ENCODE measurements around the gene RAD51AP1. TPM values are rescaled to one million over a fixed set of nuclear protein-coding genes. Genes with fewer than 3 reads are reported as not detected.

RAD51AP1 gene
- polyA plus RNA-seq, 3 donors = 1.0 to 1.4 (median 1.3) TPM

GRCh38 chr12:4540170-4540569, 1.5 kb downstream of the RAD51AP1 start:
- peaks cover 6 to 36% of the 10 kb centered on the region in 2 donors for H3K36me3 ChIP-seq (replicated peaks in 1 of 2; ENCODE audit: control insufficient read depth in 1 of 2, insufficient read depth in 2 of 2, low read length in 2 of 2)
- Mint-ChIP-seq H3K9me3 (no peaks in the 10 kb centered on the region), H3K27me3 (ENCODE audit: low read depth in 3 of 3) (no peaks in the 10 kb centered on the region), H3K4me1 (peaks cover 23% of the 10 kb centered on the region), H3K36me3 (peaks cover 13 to 19% of the 10 kb centered on the region in 2 donors), H3K4me3 (no peak overlapping the region), H3K27ac (peak overlapping the region in 1 of 7 donors; percentile 48)
- peaks cover 10 to 24% of the 10 kb centered on the region in 2 donors for H3K4me1 ChIP-seq (ENCODE audit: control insufficient read depth in 1 of 2, insufficient read depth in 2 of 2, low read length in 2 of 2)
- no peak for TF ChIP-seq CTCF (IDR thresholded peaks at IDR 0.05)
- no peak for DNase-seq
- peaks cover 70% of the 10 kb centered on the region for H3K79me2 ChIP-seq (ENCODE audit: insufficient read depth, low read length)
- H3K27ac ChIP-seq (ENCODE audit: low read depth in 1 of 2, low read length in 2 of 2) = no peak overlapping the region
- H2AFZ ChIP-seq (ENCODE audit: insufficient read depth, low read depth, low read length, poor library complexity, severe bottlenecking) = no peak overlapping the region
- no peaks in the 10 kb centered on the region for H4K20me1 ChIP-seq (ENCODE audit: insufficient read depth, low read length)
- H3K4me2 ChIP-seq (replicated peaks; ENCODE audit: extremely low read depth, low read length, poor library complexity, severe bottlenecking) = no peak overlapping the region
- H3K9ac ChIP-seq (ENCODE audit: insufficient read depth, low read length, poor library complexity, severe bottlenecking) = no peak overlapping the region
- H3K4me3 ChIP-seq (replicated peaks in 1 of 3; ENCODE audit: low read depth in 2 of 3, low read length in 3 of 3) = no peak overlapping the region
- no peaks in the 10 kb centered on the region for H3K9me3 ChIP-seq (replicated peaks in 1 of 2; ENCODE audit: control insufficient read depth in 1 of 2, insufficient read depth in 1 of 2, low read length in 2 of 2)
- H3K27me3 ChIP-seq (ENCODE audit: control insufficient read depth in 2 of 2, insufficient read depth in 2 of 2, low read length in 2 of 2) = no peaks in the 10 kb centered on the region
- intact Hi-C loops (cut with micrococcal nuclease) = no loop called here
- WGBS (ENCODE audit: insufficient coverage) = 100% methylated on average over 1 of the region's 3 CpGs

- no peaks in the 10 kb centered on the region for H3K27me3 ChIP-seq (ENCODE audit: control insufficient read depth in 2 of 2, insufficient read depth in 2 of 2, low read length in 2 of 2)
- H3K4me1 Mint-ChIP-seq = peaks cover 23% of the 10 kb centered on the region
- H3K79me2 ChIP-seq (ENCODE audit: insufficient read depth, low read length) = peaks cover 67% of the 10 kb centered on the region
- intact Hi-C loops (cut with micrococcal nuclease) = no loop called here
- no peak overlapping the region for H3K9ac ChIP-seq (ENCODE audit: insufficient read depth, low read length, poor library complexity, severe bottlenecking)
- peak overlapping the region; percentile 52 for H2AFZ ChIP-seq (ENCODE audit: insufficient read depth, low read depth, low read length, poor library complexity, severe bottlenecking)
- peaks cover 15 to 22% of the 10 kb centered on the region in 2 donors for H3K36me3 Mint-ChIP-seq
- no peak overlapping the region for H3K27ac Mint-ChIP-seq
- no peak overlapping the region for H3K4me3 Mint-ChIP-seq
- DNase-seq = no peak
- no CpG with 5 or more reads among the region's 2 CpGs for WGBS (ENCODE audit: insufficient coverage)
- no peaks in the 10 kb centered on the region for H4K20me1 ChIP-seq (ENCODE audit: insufficient read depth, low read length)
- H3K9me3 Mint-ChIP-seq = no peaks in the 10 kb centered on the region
- no peaks in the 10 kb centered on the region for H3K9me3 ChIP-seq (replicated peaks in 1 of 2; ENCODE audit: control insufficient read depth in 1 of 2, insufficient read depth in 1 of 2, low read length in 2 of 2)
- no peak overlapping the region for H3K4me3 ChIP-seq (replicated peaks in 1 of 3; ENCODE audit: low read depth in 2 of 3, low read length in 3 of 3)
- H3K27me3 Mint-ChIP-seq (ENCODE audit: low read depth in 3 of 3) = no peaks in the 10 kb centered on the region
- TF ChIP-seq CTCF (IDR thresholded peaks at IDR 0.05) = no peak
- peaks cover 8 to 36% of the 10 kb centered on the region in 2 donors for H3K36me3 ChIP-seq (replicated peaks in 1 of 2; ENCODE audit: control insufficient read depth in 1 of 2, insufficient read depth in 2 of 2, low read length in 2 of 2)
- no peak overlapping the region for H3K27ac ChIP-seq (ENCODE audit: low read depth in 1 of 2, low read length in 2 of 2)
- no peak overlapping the region for H3K4me2 ChIP-seq (replicated peaks; ENCODE audit: extremely low read depth, low read length, poor library complexity, severe bottlenecking)
- peaks cover 10 to 24% of the 10 kb centered on the region in 2 donors for H3K4me1 ChIP-seq (ENCODE audit: control insufficient read depth in 1 of 2, insufficient read depth in 2 of 2, low read length in 2 of 2)
Observed at GRCh38 chr12:4540638-4541037, 1.9 kb downstream of the RAD51AP1 start.
